Prostate gland (tissue), 2 donors: Measurements from ENCODE around the gene PCDHB11. TPM values are rescaled to one million over a fixed set of nuclear protein-coding genes. Genes with fewer than 3 reads are reported as not detected.

Experiments
- DNase-seq: peaks from one replicate; pipeline ENCODE4 v3.0.0-alpha.2; 2019; ENCODE audit warnings: low spot score
- H3K27ac ChIP-seq, 2 donors: fragments of 200-600 bp; sonication (generic); 2 replicates each; pipeline ENCODE4 v1.5.1; 2017 to 2019
- H3K27me3 ChIP-seq: fragments of 200-600 bp; sonication (generic); replicated peaks from 2 replicates; pipeline ENCODE4 v1.5.1; 2019; ENCODE audit not compliant: insufficient read depth
- H3K36me3 ChIP-seq, 2 donors: fragments of 200-600 bp; sonication (generic); 1 replicate in 1 of 2; 2 replicates in 1 of 2; pipeline versions ENCODE4 v1.5.1 to v1.8.1; 2017 to 2019
- H3K4me1 ChIP-seq: fragments of 200-600 bp; sonication (generic); replicated peaks from 2 replicates; pipeline ENCODE4 v1.5.1; 2019
- H3K4me3 ChIP-seq, 2 donors: fragments of 200-600 bp; sonication (generic); 2 replicates each; pipeline ENCODE4 v1.5.1; 2017 to 2019
- H3K9me3 ChIP-seq: fragments of 200-600 bp; sonication (generic); 2 replicates; pipeline ENCODE4 v1.5.1; 2017
- POLR2AphosphoS5 ChIP-seq: sonication (generic); formaldehyde crosslinking; IDR thresholded peaks from one replicate; pipeline ENCODE4 v1.6.1; 2017; ENCODE audit warnings: antibody characterized with exemption
- intact Hi-C: fragments of 100-400 bp; cut with DNase I; formaldehyde crosslinking; loops from one replicate; pipeline ENCODE4 v1.14.2; 2022
- total RNA-seq, 2 donors: library from RNA; depleted of rRNA; stranded (reverse); fragments of >200 nt; gene quantifications; one replicate each; pipeline ENCODE4 v1.1.0, GENCODE V29; 2016

PCDHB11 gene
- total RNA-seq, 2 donors from 2014 or later: 0.41 to 2.6 TPM

DNA sequence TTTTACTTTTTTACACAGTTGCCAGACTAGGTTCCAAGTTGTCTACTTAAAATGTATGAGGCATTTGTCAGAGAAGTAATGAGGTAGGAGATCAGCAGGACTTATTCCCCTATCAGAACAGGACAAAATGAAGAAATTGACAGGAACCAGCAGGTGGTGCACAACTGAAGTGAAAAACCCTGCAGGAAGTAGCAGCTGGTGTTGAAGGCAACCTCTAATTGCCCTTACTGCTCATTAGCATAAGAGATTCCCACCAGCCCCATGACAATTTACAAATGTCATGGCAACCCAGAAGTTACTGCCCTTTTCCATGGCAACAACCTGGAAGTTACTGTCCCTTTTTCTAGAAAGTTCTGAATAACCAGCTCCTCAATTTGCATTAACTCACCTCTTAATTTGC is 51.1 kb downstream of the PCDHB11 start:
- H3K4me1 ChIP-seq: no peaks in the 10 kb centered on the region
- H3K4me3 ChIP-seq: no peak overlapping the region
- no peaks in the 10 kb centered on the region for H3K27me3 ChIP-seq
- H3K27ac ChIP-seq: no peak overlapping the region
- H3K36me3 ChIP-seq: no peaks in the 10 kb centered on the region
- no peaks in the 10 kb centered on the region for H3K9me3 ChIP-seq
- no peak for DNase-seq
- TF ChIP-seq POLR2AphosphoS5: no peak
- intact Hi-C loops: no loop called here

Other genes starting within 250 kb of the PCDHB11 start
- gene PCDHAC2, start 233.2 kb upstream of the PCDHB11 start, total RNA-seq: 10 to 100 TPM in 1 of 2 donors, 1 to 10 TPM in 1; 6.8 to 11.6 TPM
- not detected for gene PCDHB1, start 148.3 kb upstream of the PCDHB11 start, total RNA-seq
- gene PCDHB2, start 105.0 kb upstream of the PCDHB11 start, total RNA-seq: 10 to 100 TPM; 12.6 to 23.0 TPM
- gene PCDHB3, start 99.2 kb upstream of the PCDHB11 start, total RNA-seq: 1 to 10 TPM; 2.5 to 6.5 TPM
- gene PCDHB4, start 77.8 kb upstream of the PCDHB11 start, total RNA-seq: 1 to 10 TPM; 1.4 to 1.7 TPM
- 10 to 100 TPM in 1 of 2 donors, 1 to 10 TPM in 1; 5.3 to 11.3 TPM for gene PCDHB5, start 64.4 kb upstream of the PCDHB11 start, total RNA-seq
- 1 to 10 TPM in 1 of 2 donors, under 1 TPM in 1; 0.87 to 2.6 TPM for gene PCDHB6, start 49.6 kb upstream of the PCDHB11 start, total RNA-seq
- 1 to 10 TPM; 1.2 to 1.9 TPM for gene PCDHB7, start 27.0 kb upstream of the PCDHB11 start, total RNA-seq
- gene PCDHB8, start 21.8 kb upstream of the PCDHB11 start, total RNA-seq: 1 to 10 TPM in 1 of 2 donors, under 1 TPM in 1; 0.23 to 2.6 TPM
- gene PCDHB16, start 17.2 kb upstream of the PCDHB11 start, total RNA-seq: 1 to 10 TPM in 1 of 2 donors, under 1 TPM in 1; 0.18 to 4.4 TPM
- 1 to 10 TPM; 1.0 to 4.2 TPM for gene PCDHB9, start 12.5 kb upstream of the PCDHB11 start, total RNA-seq
- gene PCDHB10, start 7.3 kb upstream of the PCDHB11 start, total RNA-seq: 1 to 10 TPM in 1 of 2 donors, under 1 TPM in 1; 0.96 to 3.5 TPM
- gene PCDHB12, start 9.1 kb downstream of the PCDHB11 start, total RNA-seq: 1 to 10 TPM in 1 of 2 donors, under 1 TPM in 1; 0.32 to 4.3 TPM
- gene PCDHB13, start 14.3 kb downstream of the PCDHB11 start, total RNA-seq: 1 to 10 TPM; 4.0 to 6.5 TPM
- 1 to 10 TPM; 4.6 to 6.7 TPM for gene PCDHB14, start 23.7 kb downstream of the PCDHB11 start, total RNA-seq
- gene PCDHB15, start 45.8 kb downstream of the PCDHB11 start, total RNA-seq: 10 to 100 TPM in 1 of 2 donors, under 1 TPM in 1; 0.82 to 12.4 TPM
- gene SLC25A2, start 104.4 kb downstream of the PCDHB11 start, total RNA-seq: 1 to 10 TPM in 1 of 2 donors, under 1 TPM in 1; 0.23 to 4.4 TPM
- 10 to 100 TPM; 59.3 to 85.9 TPM for gene TAF7, start 121.2 kb downstream of the PCDHB11 start, total RNA-seq
- gene PCDHGA1, start 130.9 kb downstream of the PCDHB11 start, total RNA-seq: 1 to 10 TPM in 1 of 2 donors, under 1 TPM in 1; 0.64 to 4.8 TPM
- gene PCDHGA2, start 139.1 kb downstream of the PCDHB11 start, total RNA-seq: 10 to 100 TPM in 1 of 2 donors, 1 to 10 TPM in 1; 2.4 to 19.7 TPM
- 10 to 100 TPM in 1 of 2 donors, 1 to 10 TPM in 1; 1.3 to 18.2 TPM for gene PCDHGA3, start 144.2 kb downstream of the PCDHB11 start, total RNA-seq
- gene PCDHGB1, start 150.5 kb downstream of the PCDHB11 start, total RNA-seq: 1 to 10 TPM; 3.9 to 6.5 TPM
- gene PCDHGA4, start 155.4 kb downstream of the PCDHB11 start, total RNA-seq: 10 to 100 TPM in 1 of 2 donors, 1 to 10 TPM in 1; 2.5 to 10.5 TPM
- 10 to 100 TPM in 1 of 2 donors, 1 to 10 TPM in 1; 5.3 to 10.5 TPM for gene PCDHGB2, start 160.4 kb downstream of the PCDHB11 start, total RNA-seq
- gene PCDHGA5, start 164.5 kb downstream of the PCDHB11 start, total RNA-seq: 1 to 10 TPM; 4.1 to 4.8 TPM
- gene PCDHGB3, start 170.6 kb downstream of the PCDHB11 start, total RNA-seq: 1 to 10 TPM; 3.1 to 7.7 TPM
- gene PCDHGA6, start 174.3 kb downstream of the PCDHB11 start, total RNA-seq: 1 to 10 TPM; 2.0 to 8.4 TPM
- gene PCDHGA7, start 183.1 kb downstream of the PCDHB11 start, total RNA-seq: 1 to 10 TPM; 4.1 to 8.2 TPM
- gene PCDHGB4, start 188.1 kb downstream of the PCDHB11 start, total RNA-seq: 1 to 10 TPM; 6.7 to 9.9 TPM
- 1 to 10 TPM; 1.1 to 4.2 TPM for gene PCDHGA8, start 193.0 kb downstream of the PCDHB11 start, total RNA-seq
- 10 to 100 TPM in 1 of 2 donors, 1 to 10 TPM in 1; 7.9 to 24.5 TPM for gene PCDHGB5, start 198.3 kb downstream of the PCDHB11 start, total RNA-seq
- 1 to 10 TPM; 3.9 to 7.7 TPM for gene PCDHGA9, start 203.2 kb downstream of the PCDHB11 start, total RNA-seq
- gene PCDHGB6, start 208.4 kb downstream of the PCDHB11 start, total RNA-seq: 10 to 100 TPM in 1 of 2 donors, 1 to 10 TPM in 1; 5.2 to 11.0 TPM
- gene PCDHGA10, start 213.4 kb downstream of the PCDHB11 start, total RNA-seq: 10 to 100 TPM in 1 of 2 donors, 1 to 10 TPM in 1; 6.7 to 11.1 TPM
- 10 to 100 TPM in 1 of 2 donors, 1 to 10 TPM in 1; 7.0 to 14.6 TPM for gene PCDHGB7, start 218.1 kb downstream of the PCDHB11 start, total RNA-seq
- gene PCDHGA11, start 221.4 kb downstream of the PCDHB11 start, total RNA-seq: 1 to 10 TPM; 2.9 to 3.4 TPM
- 1 to 10 TPM; 3.8 to 6.8 TPM for gene PCDHGA12, start 230.9 kb downstream of the PCDHB11 start, total RNA-seq